ENCODE data around the gene ITM2C.

ITM2C gene

GRCh38 chr2:230873661-230874401 lies 9.1 kb downstream of the ITM2C start:
- DNase-seq = peak in 1 of 2 donors; percentile 55

- DNase-seq = no peak
Observed at GRCh38 chr2:230874456-230874855, 9.7 kb downstream of the ITM2C start.

GRCh38 chr2:230874876-230875275 lies 10.1 kb downstream of the ITM2C start:
- no peak for DNase-seq

GRCh38 chr2:230875347-230876315 lies 10.9 kb downstream of the ITM2C start:
- DNase-seq = no peak

- no peak for DNase-seq
Observed at GRCh38 chr2:230877116-230877758, 12.5 kb downstream of the ITM2C start.

- peak; percentile 49 to 65 for DNase-seq
Observed at GRCh38 chr2:230877759-230878598, 13.2 kb downstream of the ITM2C start.

GRCh38 chr2:230878599-230879188 lies 14.0 kb downstream of the ITM2C start:
- DNase-seq = no peak

GRCh38 chr2:230879271-230879882 lies 14.6 kb downstream of the ITM2C start:
- no peak for DNase-seq

GRCh38 chr2:230879891-230880290 lies 15.1 kb downstream of the ITM2C start:
- no peak for DNase-seq

GRCh38 chr2:230881840-230882239 lies 17.1 kb downstream of the ITM2C start:
- no peak for DNase-seq

- DNase-seq = no peak
Observed at GRCh38 chr2:230885463-230886130, 20.9 kb downstream of the ITM2C start.

- no peak for DNase-seq
Observed at GRCh38 chr2:230886206-230886605, 21.5 kb downstream of the ITM2C start.

GRCh38 chr2:230886671-230887071 lies 21.9 kb downstream of the ITM2C start:
- no peak for DNase-seq

- DNase-seq = no peak
Observed at GRCh38 chr2:230887342-230887741, 22.6 kb downstream of the ITM2C start.

- no peak for DNase-seq
Observed at GRCh38 chr2:230888824-230889400, 24.2 kb downstream of the ITM2C start.

- DNase-seq = no peak
Observed at GRCh38 chr2:230889911-230890601, 25.3 kb downstream of the ITM2C start.

GRCh38 chr2:230890646-230891045 lies 25.9 kb downstream of the ITM2C start:
- DNase-seq = no peak

GRCh38 chr2:230891064-230891463 lies 26.3 kb downstream of the ITM2C start:
- no peak for DNase-seq

GRCh38 chr2:230891509-230891908 lies 26.8 kb downstream of the ITM2C start:
- no peak for DNase-seq

- DNase-seq = no peak
Observed at GRCh38 chr2:230893338-230893737, 28.6 kb downstream of the ITM2C start.

Data from CD4-positive, alpha-beta T cell treated with Interferon alpha-2 for 1 hour (primary cell).